ENCODE measurements around the gene USP13.

- TF ChIP-seq, protein P1, sequence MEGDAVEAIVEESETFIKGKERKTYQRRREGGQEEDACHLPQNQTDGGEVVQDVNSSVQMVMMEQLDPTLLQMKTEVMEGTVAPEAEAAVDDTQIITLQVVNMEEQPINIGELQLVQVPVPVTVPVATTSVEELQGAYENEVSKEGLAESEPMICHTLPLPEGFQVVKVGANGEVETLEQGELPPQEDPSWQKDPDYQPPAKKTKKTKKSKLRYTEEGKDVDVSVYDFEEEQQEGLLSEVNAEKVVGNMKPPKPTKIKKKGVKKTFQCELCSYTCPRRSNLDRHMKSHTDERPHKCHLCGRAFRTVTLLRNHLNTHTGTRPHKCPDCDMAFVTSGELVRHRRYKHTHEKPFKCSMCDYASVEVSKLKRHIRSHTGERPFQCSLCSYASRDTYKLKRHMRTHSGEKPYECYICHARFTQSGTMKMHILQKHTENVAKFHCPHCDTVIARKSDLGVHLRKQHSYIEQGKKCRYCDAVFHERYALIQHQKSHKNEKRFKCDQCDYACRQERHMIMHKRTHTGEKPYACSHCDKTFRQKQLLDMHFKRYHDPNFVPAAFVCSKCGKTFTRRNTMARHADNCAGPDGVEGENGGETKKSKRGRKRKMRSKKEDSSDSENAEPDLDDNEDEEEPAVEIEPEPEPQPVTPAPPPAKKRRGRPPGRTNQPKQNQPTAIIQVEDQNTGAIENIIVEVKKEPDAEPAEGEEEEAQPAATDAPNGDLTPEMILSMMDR (IDR thresholded peaks at IDR 0.05): no peak
- no peak for TF ChIP-seq POLR2A (IDR thresholded peaks at IDR 0.05)
Observed at GRCh38 chr3:179603321-179603720, 49.5 kb upstream of the USP13 start.

Data from adrenal gland (tissue), 5 donors.